NCI-H2029 treated with DMSO at 0.1 percent for 48 hours (cell line): ENCODE data around the gene RHBDL3.

ENCODE experiments used
- DNase-seq: peaks from one replicate; lab custom pipeline; 2025; lab: John Stamatoyannopoulos, UW

Gene RHBDL3

DNA sequence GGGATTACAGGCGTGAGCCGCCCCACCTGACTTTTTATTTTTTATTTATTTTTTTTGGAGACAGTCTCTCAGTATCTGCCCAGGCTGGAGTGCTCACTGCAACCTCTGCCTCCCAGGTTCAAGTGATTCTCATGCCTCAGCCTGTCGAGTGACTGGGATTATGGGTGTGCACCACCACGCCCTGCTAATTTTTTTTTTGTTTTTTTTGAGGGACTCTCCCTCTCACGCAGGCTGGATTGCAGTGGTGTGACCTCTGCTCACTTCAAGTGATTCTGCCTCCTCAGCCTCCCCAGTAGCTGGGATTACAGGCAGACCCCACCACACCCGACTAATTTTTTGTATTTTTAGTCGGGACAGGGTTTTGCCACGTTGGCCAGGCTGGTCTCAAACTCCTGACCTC is 92.0 kb downstream of the RHBDL3 start:
- DNase-seq = no peak

DNA sequence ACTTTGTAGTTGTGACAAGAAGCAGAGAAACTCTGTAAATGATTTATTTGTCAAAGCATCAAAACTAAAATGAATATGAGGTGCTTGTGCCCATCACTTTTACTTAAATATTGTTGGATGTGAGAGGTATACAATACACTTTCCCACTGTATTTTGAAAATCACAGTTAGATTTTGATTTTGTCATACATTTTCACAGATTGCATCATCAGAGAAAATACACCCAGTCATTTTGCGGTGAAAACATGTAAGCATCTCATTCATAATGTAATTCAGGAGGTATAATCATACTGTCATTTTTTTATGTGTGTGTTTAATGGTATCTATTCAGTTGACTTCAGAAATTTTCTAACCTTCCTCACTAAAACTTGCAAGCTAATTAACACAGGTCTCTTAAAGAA is 95.6 kb downstream of the RHBDL3 start:
- no peak for DNase-seq

DNA sequence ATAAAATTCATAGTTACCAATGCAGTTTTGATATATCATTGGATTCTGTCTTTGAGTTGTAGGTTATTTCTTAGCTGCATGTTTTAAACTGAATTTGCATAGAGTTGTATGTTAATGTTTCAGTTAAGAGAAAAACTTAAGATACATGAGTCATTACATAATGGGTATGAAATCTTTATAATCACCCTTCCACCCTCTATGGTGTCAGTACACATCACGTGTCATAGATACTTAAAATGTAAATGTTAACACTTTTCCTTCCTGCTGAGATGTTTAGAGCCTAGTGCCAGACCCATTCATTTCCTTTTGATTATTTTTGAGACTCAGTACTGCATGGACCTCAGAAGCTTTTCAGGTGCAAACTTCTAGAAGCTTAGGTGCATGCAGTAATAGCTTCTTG is 104.8 kb downstream of the RHBDL3 start:
- DNase-seq = no peak
